Gastrocnemius medialis (tissue), 4 donors: ENCODE measurements around the gene ISM1.

Experiments used
- CTCF ChIP-seq, 5 experiments: fragments of 450-650 bp in 3 of 5; fragments of 200-600 bp in 2 of 5; sonication (generic) in 2 of 5; IDR thresholded peaks in 4 of 5; conservative IDR thresholded peaks in 1 of 5; 1 replicate in 4 of 5; 2 replicates in 1 of 5; pipeline ENCODE4 v1.5.1; 2016 to 2019; ENCODE audit warnings: antibody characterized with exemption in 5 of 5, mild to moderate bottlenecking in 3 of 5, moderate library complexity in 3 of 5
- POLR2A ChIP-seq, 2 donors: fragments of 450-650 bp; IDR thresholded peaks; one replicate each; pipeline ENCODE4 v1.6.1; 2017; ENCODE audit warnings: antibody characterized with exemption in 2 of 2, mild to moderate bottlenecking in 2 of 2, moderate library complexity in 2 of 2

GRCh38 chr20:13174402-13174801, 46.7 kb upstream of the ISM1 start:
- no peak for TF ChIP-seq CTCF (IDR thresholded peaks at IDR 0.05 in 4 of 5, conservative IDR thresholded peaks at IDR 0.05 in 1 of 5)
- TF ChIP-seq POLR2A (IDR thresholded peaks at IDR 0.05), result no peak
